CD8-positive, alpha-beta memory T cell (primary cell): ENCODE data around the gene ALDH18A1. TPM values are rescaled to one million over a fixed set of nuclear protein-coding genes. Genes with fewer than 3 reads are reported as not detected.
A peak's percentile ranks its signal among the peaks of the same experiment; 100 is the strongest.
"Not testable (repeated sequence)": the region's sequence is repeated elsewhere in the genome, so short reads cannot be mapped to it uniquely, and the experiment has no call there.

Experiments used
- CTCF ChIA-PET: fragments of 350-600 bp; sonication (Branson Sonifier 250); formaldehyde crosslinking; loops from one replicate; lab custom pipeline; 2021; ENCODE audit warnings: antibody characterized with exemption; lab: Charles Lee
- POLR2A ChIA-PET: fragments of 350-600 bp; sonication (Branson Sonifier 250); formaldehyde crosslinking; loops from one replicate; lab custom pipeline; 2021; ENCODE audit warnings: antibody characterized with exemption; lab: Charles Lee
- DNase-seq, 5 donors: peaks; one replicate each; pipeline versions ENCODE4 v3.0.0 to v3.0.0-alpha.2; 2020 to 2022; ENCODE audit warnings: mixed read lengths in 1 of 5
- H3K27ac ChIP-seq: one replicate; pipeline ENCODE4 v1.7.0; 2013; ENCODE audit warnings: low read depth, mild to moderate bottlenecking, low read length, moderate library complexity
- H3K27me3 ChIP-seq: 2 replicates; pipeline ENCODE4 v1.7.0; 2013; ENCODE audit warnings: low read length, mild to moderate bottlenecking; ENCODE audit not compliant: insufficient read depth, poor library complexity, severe bottlenecking
- H3K36me3 ChIP-seq: 2 replicates; pipeline ENCODE4 v1.7.0; 2013; ENCODE audit warnings: mild to moderate bottlenecking, low read length, moderate library complexity; ENCODE audit not compliant: insufficient read depth
- H3K4me1 ChIP-seq: 2 replicates; pipeline ENCODE4 v1.7.0; 2013; ENCODE audit warnings: mild to moderate bottlenecking, low read length, moderate library complexity; ENCODE audit not compliant: insufficient read depth
- H3K4me3 ChIP-seq: 2 replicates; pipeline ENCODE4 v1.7.0; 2013; ENCODE audit warnings: mild to moderate bottlenecking, low read length
- H3K9me3 ChIP-seq: 2 replicates; pipeline ENCODE4 v1.7.0; 2013; ENCODE audit warnings: mild to moderate bottlenecking, low read length
- H3K27ac Mint-ChIP-seq, 8 donors: one replicate each; pipeline ENCODE4 v1.8.0; 2020 to 2021; ENCODE audit warnings: mixed read lengths in 8 of 8, mild to moderate bottlenecking in 6 of 8, inconsistent platforms in 3 of 8, moderate library complexity in 3 of 8
- H3K27me3 Mint-ChIP-seq, 2 donors: one replicate each; pipeline ENCODE4 v1.8.0; 2020 to 2021; ENCODE audit warnings: mixed read lengths in 2 of 2, mild to moderate bottlenecking in 1 of 2, moderate library complexity in 1 of 2
- H3K36me3 Mint-ChIP-seq, 3 donors: one replicate each; pipeline ENCODE4 v1.8.0; 2020 to 2021; ENCODE audit warnings: mixed read lengths in 3 of 3, inconsistent platforms in 1 of 3, mild to moderate bottlenecking in 1 of 3
- H3K4me1 Mint-ChIP-seq, 3 donors: one replicate each; pipeline ENCODE4 v1.8.0; 2020 to 2021; ENCODE audit warnings: mixed read lengths in 3 of 3, inconsistent platforms in 1 of 3, mild to moderate bottlenecking in 1 of 3
- H3K4me3 Mint-ChIP-seq, 7 donors: one replicate each; pipeline ENCODE4 v1.8.0; 2020 to 2021; ENCODE audit warnings: mixed read lengths in 7 of 7, mild to moderate bottlenecking in 6 of 7, moderate library complexity in 4 of 7, inconsistent platforms in 2 of 7
- H3K9me3 Mint-ChIP-seq, 5 donors: one replicate each; pipeline ENCODE4 v1.8.0; 2020 to 2022; ENCODE audit warnings: mixed read lengths in 5 of 5, mild to moderate bottlenecking in 3 of 5, moderate library complexity in 2 of 5, inconsistent platforms in 1 of 5
- polyA plus RNA-seq: library from polyadenylated mRNA; unstranded; fragments of 300-500 nt; fragmentation: Illumina TruSeq; gene quantifications from one replicate; pipeline ENCODE4 v1.2.3, GENCODE V29; 2021
- total RNA-seq, 2 experiments: library from RNA; stranded (reverse); gene quantifications; one replicate each; pipeline ENCODE4 v1.2.3, GENCODE V29; 2021

The ALDH18A1 gene
- total and polyA plus RNA-seq, 3 experiments from 2014 or later = 66.9 to 89.6 (median 89.1) TPM

GRCh38 chr10:95626500-95626899 is 30.0 kb downstream of the ALDH18A1 start:
- H3K27me3 ChIP-seq = no peaks in the 10 kb centered on the region
- POLR2A ChIA-PET = no interaction called here
- H3K36me3 ChIP-seq = peaks cover 23% of the 10 kb centered on the region
- Mint-ChIP-seq H3K9me3 (no peaks in the 10 kb centered on the region), H3K4me3 (no peak overlapping the region), H3K27me3 (no peaks in the 10 kb centered on the region), H3K27ac (peak overlapping the region in 1 of 8 donors; percentile 12), H3K36me3 (peaks cover 23 to 73% (median 25%) of the 10 kb centered on the region in 3 donors), H3K4me1 (no peaks in the 10 kb centered on the region)
- H3K4me1 ChIP-seq = no peaks in the 10 kb centered on the region
- H3K9me3 ChIP-seq = no peaks in the 10 kb centered on the region
- no peak for DNase-seq
- CTCF ChIA-PET = no interaction called here
- H3K4me3 ChIP-seq = no peak overlapping the region
- no peak overlapping the region for H3K27ac ChIP-seq

- H3K27ac Mint-ChIP-seq, H3K27me3 ChIP-seq, H3K4me1 Mint-ChIP-seq, H3K4me1 ChIP-seq, DNase-seq, H3K9me3 ChIP-seq, H3K4me3 ChIP-seq, H3K9me3 Mint-ChIP-seq, CTCF ChIA-PET, H3K27me3 Mint-ChIP-seq, H3K27ac ChIP-seq, H3K4me3 Mint-ChIP-seq: not testable (repeated sequence)
- peaks cover 18% of the 10 kb centered on the region for H3K36me3 ChIP-seq
- POLR2A ChIA-PET = interaction anchor here (0.7 kb wide), 1 partner anchor 31 kb away, joined by 4 read pairs; no protein-coding TSS in a partner anchor
- H3K36me3 Mint-ChIP-seq = peaks cover 31 to 78% (median 34%) of the 10 kb centered on the region in 3 donors
These were observed 36.1 kb downstream of the ALDH18A1 start for GRCh38 chr10:95620415-95620814.

- CTCF ChIA-PET = interaction anchor here (1.3 kb wide), 1 partner anchor 76 kb away, joined by 4 read pairs; the partner anchor contains the start of gene TCTN3
These were observed 38.4 kb downstream of the ALDH18A1 start for GRCh38 chr10:95618101-95618500.

GRCh38 chr10:95616446-95616845 is 40.1 kb downstream of the ALDH18A1 start:
- ChIA-PET CTCF (no interaction called here), POLR2A (no interaction called here)
- H3K36me3 Mint-ChIP-seq = peaks cover 36 to 97% (median 46%) of the 10 kb centered on the region in 3 donors
- H3K27me3 Mint-ChIP-seq = no peaks in the 10 kb centered on the region
- H3K27ac Mint-ChIP-seq = no peak overlapping the region
- no peak overlapping the region for H3K27ac ChIP-seq
- H3K4me1 ChIP-seq = no peaks in the 10 kb centered on the region
- no peak for DNase-seq
- H3K27me3 ChIP-seq = no peaks in the 10 kb centered on the region
- no peaks in the 10 kb centered on the region for H3K9me3 ChIP-seq
- no peak overlapping the region for H3K4me3 Mint-ChIP-seq
- H3K4me1 Mint-ChIP-seq = no peaks in the 10 kb centered on the region
- no peaks in the 10 kb centered on the region for H3K9me3 Mint-ChIP-seq
- peaks cover 45% of the 10 kb centered on the region for H3K36me3 ChIP-seq
- no peak overlapping the region for H3K4me3 ChIP-seq

More at GRCh38 chr10:95618101-95618500, 38.4 kb downstream of the ALDH18A1 start:
- Histone ChIP-seq H3K4me1 (no peaks in the 10 kb centered on the region), H3K36me3 (peaks cover 33% of the 10 kb centered on the region), H3K27me3 (no peaks in the 10 kb centered on the region), H3K9me3 (no peaks in the 10 kb centered on the region), H3K4me3 (no peak overlapping the region), H3K27ac (no peak overlapping the region)
- H3K27me3 Mint-ChIP-seq = no peaks in the 10 kb centered on the region
- peak overlapping the region in 5 of 8 donors; percentile 4 to 58 (median 47) for H3K27ac Mint-ChIP-seq
- peaks cover 40 to 87% (median 46%) of the 10 kb centered on the region in 3 donors for H3K36me3 Mint-ChIP-seq
- POLR2A ChIA-PET = no interaction called here
- no peaks in the 10 kb centered on the region for H3K4me1 Mint-ChIP-seq
- DNase-seq = no peak
- no peaks in the 10 kb centered on the region for H3K9me3 Mint-ChIP-seq
- H3K4me3 Mint-ChIP-seq = no peak overlapping the region

GRCh38 chr10:95613330-95613729 is 43.2 kb downstream of the ALDH18A1 start:
- peaks cover 21 to 98% (median 40%) of the 10 kb centered on the region in 3 donors for H3K36me3 Mint-ChIP-seq
- H3K4me1 Mint-ChIP-seq = no peaks in the 10 kb centered on the region
- H3K9me3 Mint-ChIP-seq = no peaks in the 10 kb centered on the region
- no peak for DNase-seq
- H3K36me3 ChIP-seq = peaks cover 58% of the 10 kb centered on the region
- no peak overlapping the region for H3K4me3 ChIP-seq
- H3K27me3 ChIP-seq = no peaks in the 10 kb centered on the region
- POLR2A ChIA-PET = no interaction called here
- CTCF ChIA-PET = interaction anchor here (1.0 kb wide), 1 partner anchor 10 kb away, joined by 6 read pairs; no protein-coding TSS in a partner anchor
- H3K9me3 ChIP-seq = no peaks in the 10 kb centered on the region
- H3K27ac ChIP-seq = no peak overlapping the region
- no peak overlapping the region for H3K27ac Mint-ChIP-seq
- no peaks in the 10 kb centered on the region for H3K27me3 Mint-ChIP-seq
- H3K4me1 ChIP-seq = no peaks in the 10 kb centered on the region
- no peak overlapping the region for H3K4me3 Mint-ChIP-seq

- no peak overlapping the region for H3K27ac Mint-ChIP-seq
- peaks cover 20 to 98% (median 37%) of the 10 kb centered on the region in 3 donors for H3K36me3 Mint-ChIP-seq
- H3K4me3 ChIP-seq = no peak overlapping the region
- H3K27me3 ChIP-seq = no peaks in the 10 kb centered on the region
- H3K27ac ChIP-seq = no peak overlapping the region
- H3K4me1 Mint-ChIP-seq = no peaks in the 10 kb centered on the region
- ChIA-PET POLR2A (no interaction called here), CTCF (no interaction called here)
- no peak overlapping the region for H3K4me3 Mint-ChIP-seq
- peaks cover 52% of the 10 kb centered on the region for H3K36me3 ChIP-seq
- no peak for DNase-seq
- no peaks in the 10 kb centered on the region for H3K9me3 ChIP-seq
- no peaks in the 10 kb centered on the region for H3K27me3 Mint-ChIP-seq
- H3K9me3 Mint-ChIP-seq = no peaks in the 10 kb centered on the region
- H3K4me1 ChIP-seq = no peaks in the 10 kb centered on the region
These were observed 45.8 kb downstream of the ALDH18A1 start for GRCh38 chr10:95610727-95611126.

- peaks cover 22% of the 10 kb centered on the region for H3K36me3 ChIP-seq
- DNase-seq = no peak
- Mint-ChIP-seq H3K27me3 (no peaks in the 10 kb centered on the region), H3K27ac (no peak overlapping the region), H3K4me1 (no peaks in the 10 kb centered on the region), H3K36me3 (peaks cover 9 to 68% (median 21%) of the 10 kb centered on the region in 3 donors), H3K9me3 (no peaks in the 10 kb centered on the region), H3K4me3 (no peak overlapping the region)
- H3K27ac ChIP-seq = no peak overlapping the region
- H3K27me3 ChIP-seq = no peaks in the 10 kb centered on the region
- no peaks in the 10 kb centered on the region for H3K4me1 ChIP-seq
- POLR2A ChIA-PET = no interaction called here
- no peaks in the 10 kb centered on the region for H3K9me3 ChIP-seq
- CTCF ChIA-PET = interaction anchor here (0.9 kb wide), 1 partner anchor 176 kb away, joined by 3 read pairs; no protein-coding TSS in a partner anchor
- no peak overlapping the region for H3K4me3 ChIP-seq
These were observed 49.6 kb downstream of the ALDH18A1 start for GRCh38 chr10:95606922-95607321.

- Mint-ChIP-seq H3K27ac (peak overlapping the region in 1 of 8 donors; percentile 5), H3K4me1 (no peaks in the 10 kb centered on the region)
- CTCF ChIA-PET = interaction anchor here (0.8 to 3.8 kb wide), 2 partner anchors 89 to 174 kb away, joined by 4 to 29 read pairs; partner anchors contain the start of gene TCTN3
These were observed 51.3 kb downstream of the ALDH18A1 start for GRCh38 chr10:95605163-95605562.

More at GRCh38 chr10:95605163-95605562, 51.3 kb downstream of the ALDH18A1 start:
- peaks cover 11% of the 10 kb centered on the region for H3K36me3 ChIP-seq
- no peak overlapping the region for H3K27ac ChIP-seq
- DNase-seq = no peak
- Mint-ChIP-seq H3K36me3 (peaks cover 3 to 50% (median 11%) of the 10 kb centered on the region in 3 donors), H3K9me3 (no peaks in the 10 kb centered on the region), H3K27me3 (no peaks in the 10 kb centered on the region), H3K4me3 (no peak overlapping the region)
- no peak overlapping the region for H3K4me3 ChIP-seq
- H3K27me3 ChIP-seq = no peaks in the 10 kb centered on the region
- H3K4me1 ChIP-seq = no peaks in the 10 kb centered on the region
- POLR2A ChIA-PET = no interaction called here
- H3K9me3 ChIP-seq = no peaks in the 10 kb centered on the region
